OCI-LY7 (cell line): ENCODE results near the gene TRMU.

Experiments
- CTCF ChIP-seq: fragments of 200-600 bp; sonication (generic); conservative IDR thresholded peaks from 2 replicates; pipeline ENCODE4 v1.5.1; 2014; ENCODE audit warnings: mild to moderate bottlenecking, antibody characterized with exemption, low read length, moderate library complexity, mixed read lengths
- EZH2phosphoT487 ChIP-seq: fragments of 200-600 bp; sonication (generic); IDR thresholded peaks from 2 replicates; pipeline ENCODE4 v1.6.1; 2018; ENCODE audit warnings: low read depth, borderline replicate concordance, mild to moderate bottlenecking, mixed run types, antibody characterized with exemption, low read length, moderate library complexity, mixed read lengths

- TF ChIP-seq CTCF (no peak), EZH2phosphoT487 (no peak)
Measured at GRCh38 chr22:46402505-46402904, 67.0 kb downstream of the TRMU start.
